Activated CD8-positive, alpha-beta memory T cell treated with anti-CD3 and anti-CD28 coated beads, Interleukin-2, amount 10 ng/mL, durations not matched to agents 7 days and 5 days (primary cell): Measurements from ENCODE around the gene ELAVL4. TPM values are rescaled to one million over a fixed set of nuclear protein-coding genes. Genes with fewer than 3 reads are reported as not detected.

Source experiments
- ATAC-seq: fragments of 150-1000 bp; cut with Tn5 transposase; one replicate; pipeline ENCODE4 v1.10.0; 2021; ENCODE audit warnings: moderate library complexity
- CTCF ChIA-PET: fragments of 350-600 bp; sonication (Branson Sonifier 250); formaldehyde crosslinking; loops from one replicate; lab custom pipeline; 2021; ENCODE audit warnings: antibody characterized with exemption; lab: Charles Lee
- DNase-seq: peaks from one replicate; pipeline ENCODE4 v3.0.0-alpha.2; 2020
- H3K27ac Mint-ChIP-seq: one replicate; pipeline ENCODE4 v1.8.0; 2021; ENCODE audit warnings: mild to moderate bottlenecking, mixed read lengths
- H3K27me3 Mint-ChIP-seq: one replicate; pipeline ENCODE4 v1.8.0; 2021; ENCODE audit warnings: mixed read lengths
- H3K36me3 Mint-ChIP-seq: one replicate; pipeline ENCODE4 v1.8.0; 2021; ENCODE audit warnings: mild to moderate bottlenecking, mixed read lengths
- H3K4me1 Mint-ChIP-seq: one replicate; pipeline ENCODE4 v1.8.0; 2021; ENCODE audit warnings: mixed read lengths
- H3K4me3 Mint-ChIP-seq: one replicate; pipeline ENCODE4 v1.8.0; 2021; ENCODE audit warnings: mild to moderate bottlenecking, moderate library complexity, mixed read lengths
- H3K9me3 Mint-ChIP-seq: one replicate; pipeline ENCODE4 v1.8.0; 2022; ENCODE audit warnings: low read depth, mixed read lengths
- total RNA-seq, 2 experiments: library from RNA; stranded (reverse); gene quantifications; one replicate each; pipeline ENCODE4 v1.2.3, GENCODE V29; 2021

The ELAVL4 gene
- total RNA-seq, 2 experiments from 2014 or later: not detected

DNA sequence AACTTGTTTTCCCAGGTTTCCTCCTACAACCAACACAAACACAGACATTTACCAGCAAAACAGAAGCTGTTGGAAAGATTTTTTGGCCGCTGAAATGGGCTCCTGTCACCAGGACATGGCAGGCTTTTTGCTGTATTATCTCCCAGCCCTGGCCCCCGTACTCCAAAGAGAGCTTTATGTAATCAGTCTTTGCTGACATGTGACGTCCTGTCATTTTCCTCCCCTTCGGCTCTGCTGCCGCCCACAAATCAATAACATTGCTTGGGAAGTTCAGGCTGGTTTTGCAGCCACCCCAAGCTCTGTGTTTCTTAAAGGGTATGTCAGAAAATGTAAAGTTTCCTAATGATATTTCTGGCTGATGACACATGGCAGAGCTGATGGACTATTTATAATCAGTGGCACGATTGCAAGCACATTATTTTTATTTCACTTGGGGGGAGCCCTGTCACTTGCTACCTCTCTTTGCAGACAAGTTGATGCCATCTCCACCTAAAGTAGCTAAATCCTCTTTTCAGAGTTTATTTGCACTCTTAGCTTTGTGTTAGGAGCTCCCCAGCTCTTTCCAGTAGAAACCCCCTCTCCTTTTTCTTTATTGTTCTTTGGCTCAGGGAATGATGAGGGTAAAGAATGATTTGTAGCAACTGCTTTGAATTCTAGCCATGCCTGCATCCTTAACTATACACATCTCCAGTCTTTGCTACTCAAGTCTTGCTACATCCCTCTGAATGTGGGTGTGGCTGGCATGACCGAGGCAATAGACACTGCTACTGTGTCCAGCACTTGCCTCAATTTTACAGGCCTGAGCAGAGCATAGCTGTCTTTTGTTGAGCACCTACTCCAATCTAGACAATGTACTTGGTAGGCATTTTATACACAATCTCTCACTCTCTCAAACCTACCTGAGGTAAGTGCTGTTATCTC is 67.3 kb downstream of the ELAVL4 start:
- Mint-ChIP-seq H3K36me3 (no peaks in the 10 kb centered on the region), H3K27ac (no peak overlapping the region), H3K4me1 (no peaks in the 10 kb centered on the region), H3K9me3 (no peaks in the 10 kb centered on the region), H3K4me3 (no peak overlapping the region), H3K27me3 (peaks cover 8% of the 10 kb centered on the region)
- ATAC-seq: no peak
- CTCF ChIA-PET: interaction anchor here (1.0 kb wide), 1 partner anchor 10 kb away, joined by 3 read pairs; no protein-coding TSS in a partner anchor
- DNase-seq: no peak

DNA sequence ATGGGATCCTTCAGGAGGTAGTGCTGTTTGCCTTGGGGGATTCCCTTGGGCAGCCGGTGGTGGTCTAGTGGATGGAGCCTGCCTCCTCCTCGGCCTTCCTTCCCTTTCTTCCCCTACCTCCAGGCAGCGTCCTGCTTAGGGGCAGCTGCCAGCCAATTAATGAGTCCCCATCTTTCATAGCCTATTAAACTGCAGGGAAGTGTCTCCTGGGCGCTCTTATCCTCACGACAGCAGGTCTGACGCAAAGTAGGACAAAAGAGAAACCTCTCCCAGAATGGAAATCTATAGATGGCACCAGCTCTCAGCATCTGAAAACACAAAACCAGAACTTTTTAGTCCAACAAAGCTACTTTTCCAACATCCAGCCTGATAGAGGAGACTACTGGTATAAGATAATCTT is 69.3 kb downstream of the ELAVL4 start:
- H3K4me3 Mint-ChIP-seq: no peak overlapping the region
- DNase-seq (no peak), ATAC-seq (no peak)
- H3K36me3 Mint-ChIP-seq: no peaks in the 10 kb centered on the region
- H3K27ac Mint-ChIP-seq: no peak overlapping the region
- H3K27me3 Mint-ChIP-seq: peaks cover 6% of the 10 kb centered on the region
- CTCF ChIA-PET: no interaction called here
- H3K9me3 Mint-ChIP-seq: no peaks in the 10 kb centered on the region
- no peaks in the 10 kb centered on the region for H3K4me1 Mint-ChIP-seq

- Mint-ChIP-seq H3K9me3 (no peaks in the 10 kb centered on the region), H3K27me3 (peaks cover 6% of the 10 kb centered on the region), H3K27ac (no peak overlapping the region), H3K36me3 (no peaks in the 10 kb centered on the region), H3K4me1 (no peaks in the 10 kb centered on the region), H3K4me3 (no peak overlapping the region)
- DNase-seq: no peak
- ATAC-seq: no peak
- CTCF ChIA-PET: no interaction called here
Observed at GRCh38 chr1:50179639-50180038, 70.9 kb downstream of the ELAVL4 start.

DNA sequence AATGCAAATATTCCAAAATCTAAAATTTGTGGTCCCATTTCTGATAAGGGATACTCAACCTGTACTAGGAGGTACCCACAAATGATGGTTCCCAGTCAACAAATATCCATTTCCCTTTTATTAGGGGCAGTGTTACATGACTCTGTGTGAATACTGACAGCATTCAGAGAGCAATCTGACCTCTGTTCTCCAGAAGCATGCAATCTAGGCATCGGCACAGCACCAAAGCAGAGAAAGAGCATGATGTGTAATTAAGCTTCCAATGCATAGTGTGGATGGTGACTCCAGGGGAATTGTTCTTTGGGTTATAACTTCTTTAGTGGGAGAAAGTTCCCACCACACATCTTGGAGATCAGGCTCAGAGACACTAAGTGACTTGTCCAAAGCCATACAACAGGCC is 71.6 kb downstream of the ELAVL4 start:
- no peak overlapping the region for H3K4me3 Mint-ChIP-seq
- no peak for ATAC-seq
- CTCF ChIA-PET: no interaction called here
- H3K36me3 Mint-ChIP-seq: no peaks in the 10 kb centered on the region
- H3K27me3 Mint-ChIP-seq: peaks cover 6% of the 10 kb centered on the region
- DNase-seq: no peak
- no peaks in the 10 kb centered on the region for H3K9me3 Mint-ChIP-seq
- no peaks in the 10 kb centered on the region for H3K4me1 Mint-ChIP-seq
- no peak overlapping the region for H3K27ac Mint-ChIP-seq

DNA sequence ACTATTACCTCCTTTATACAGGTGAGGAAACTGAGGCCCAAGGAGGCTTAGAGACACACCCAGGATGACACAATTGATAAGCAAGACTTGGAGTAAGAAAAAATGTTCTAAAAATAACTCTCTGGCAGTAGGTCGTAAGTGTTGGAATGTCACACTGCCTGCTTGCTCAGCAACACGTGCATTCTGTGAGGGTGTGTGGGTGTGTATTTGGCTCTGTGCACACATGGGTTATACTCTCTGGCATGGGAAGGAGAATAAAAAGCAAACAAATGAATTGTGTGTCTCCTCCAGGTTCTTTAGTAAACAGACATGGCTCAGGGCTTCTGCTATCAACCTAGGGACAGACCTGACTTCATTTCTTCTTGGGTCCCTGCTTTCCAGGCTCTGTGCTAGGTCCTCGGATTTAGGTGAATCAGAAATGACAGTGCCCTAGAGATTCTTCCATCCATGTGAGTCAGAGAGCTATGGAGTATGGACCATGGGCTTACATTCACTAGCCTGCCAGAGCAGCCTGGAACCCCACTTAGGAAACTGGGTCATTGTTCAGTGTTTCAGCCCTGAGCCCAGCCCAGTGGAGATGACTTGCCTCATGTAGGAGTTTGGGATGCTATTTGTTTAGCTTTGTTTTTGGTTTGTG is 72.4 kb downstream of the ELAVL4 start:
- no peaks in the 10 kb centered on the region for H3K9me3 Mint-ChIP-seq
- DNase-seq (no peak), ATAC-seq (no peak)
- no peaks in the 10 kb centered on the region for H3K36me3 Mint-ChIP-seq
- no peak overlapping the region for H3K4me3 Mint-ChIP-seq
- peaks cover 6% of the 10 kb centered on the region for H3K27me3 Mint-ChIP-seq
- no peaks in the 10 kb centered on the region for H3K4me1 Mint-ChIP-seq
- no peak overlapping the region for H3K27ac Mint-ChIP-seq
- CTCF ChIA-PET: no interaction called here

GRCh38 chr1:50183378-50184133 is 74.8 kb downstream of the ELAVL4 start:
- H3K9me3 Mint-ChIP-seq: no peaks in the 10 kb centered on the region
- no peak overlapping the region for H3K4me3 Mint-ChIP-seq
- DNase-seq (no peak), ATAC-seq (no peak)
- H3K36me3 Mint-ChIP-seq: no peaks in the 10 kb centered on the region
- H3K4me1 Mint-ChIP-seq: no peaks in the 10 kb centered on the region
- no peak overlapping the region for H3K27ac Mint-ChIP-seq
- CTCF ChIA-PET: no interaction called here
- peaks cover 3% of the 10 kb centered on the region for H3K27me3 Mint-ChIP-seq

DNA sequence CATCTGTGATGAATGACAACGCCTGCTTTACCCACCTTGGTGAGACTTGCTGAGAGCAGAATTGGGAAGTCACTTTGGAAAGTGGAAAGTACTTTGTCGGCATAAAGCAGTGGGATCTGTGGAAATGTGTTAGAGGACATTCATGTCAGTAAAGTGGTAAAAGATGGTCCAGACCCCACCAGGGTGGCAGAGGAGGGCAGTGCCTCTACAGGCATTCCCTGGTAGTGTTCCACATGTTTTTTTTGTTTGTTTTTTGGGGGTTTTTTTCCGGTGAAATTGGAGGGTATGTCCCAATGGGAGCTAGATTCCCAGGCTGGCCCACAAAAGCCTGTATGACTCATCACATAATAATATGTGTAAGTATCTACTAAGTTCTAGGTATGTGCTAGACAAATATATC is 80.6 kb downstream of the ELAVL4 start:
- H3K27ac Mint-ChIP-seq: no peak overlapping the region
- H3K4me3 Mint-ChIP-seq: no peak overlapping the region
- no peaks in the 10 kb centered on the region for H3K9me3 Mint-ChIP-seq
- no peak for ATAC-seq
- H3K4me1 Mint-ChIP-seq: no peaks in the 10 kb centered on the region
- no peak for DNase-seq
- H3K27me3 Mint-ChIP-seq: no peaks in the 10 kb centered on the region
- no peaks in the 10 kb centered on the region for H3K36me3 Mint-ChIP-seq
- CTCF ChIA-PET: no interaction called here

GRCh38 chr1:50193002-50193401 is 84.3 kb downstream of the ELAVL4 start:
- Mint-ChIP-seq H3K4me3 (no peak overlapping the region), H3K27me3 (no peaks in the 10 kb centered on the region), H3K36me3 (no peaks in the 10 kb centered on the region), H3K4me1 (no peaks in the 10 kb centered on the region), H3K9me3 (no peaks in the 10 kb centered on the region), H3K27ac (no peak overlapping the region)
- CTCF ChIA-PET: no interaction called here
- no peak for ATAC-seq
- DNase-seq: no peak

- H3K27ac Mint-ChIP-seq: no peak overlapping the region
- CTCF ChIA-PET: no interaction called here
- no peak overlapping the region for H3K4me3 Mint-ChIP-seq
- no peaks in the 10 kb centered on the region for H3K36me3 Mint-ChIP-seq
- no peaks in the 10 kb centered on the region for H3K27me3 Mint-ChIP-seq
- no peaks in the 10 kb centered on the region for H3K4me1 Mint-ChIP-seq
- ATAC-seq (no peak), DNase-seq (no peak)
- H3K9me3 Mint-ChIP-seq: no peaks in the 10 kb centered on the region
Observed at GRCh38 chr1:50195205-50195604, 86.5 kb downstream of the ELAVL4 start.

GRCh38 chr1:50196081-50196480 is 87.4 kb downstream of the ELAVL4 start:
- CTCF ChIA-PET: no interaction called here
- no peaks in the 10 kb centered on the region for H3K4me1 Mint-ChIP-seq
- H3K27ac Mint-ChIP-seq: no peak overlapping the region
- H3K36me3 Mint-ChIP-seq: no peaks in the 10 kb centered on the region
- H3K4me3 Mint-ChIP-seq: no peak overlapping the region
- no peak for DNase-seq
- ATAC-seq: no peak
- H3K27me3 Mint-ChIP-seq: no peaks in the 10 kb centered on the region
- H3K9me3 Mint-ChIP-seq: no peaks in the 10 kb centered on the region

GRCh38 chr1:50197216-50197615 is 88.5 kb downstream of the ELAVL4 start:
- H3K4me1 Mint-ChIP-seq: no peaks in the 10 kb centered on the region
- no peaks in the 10 kb centered on the region for H3K27me3 Mint-ChIP-seq
- H3K27ac Mint-ChIP-seq: no peak overlapping the region
- H3K36me3 Mint-ChIP-seq: no peaks in the 10 kb centered on the region
- CTCF ChIA-PET: no interaction called here
- H3K9me3 Mint-ChIP-seq: no peaks in the 10 kb centered on the region
- ATAC-seq (no peak), DNase-seq (no peak)
- H3K4me3 Mint-ChIP-seq: no peak overlapping the region

DNA sequence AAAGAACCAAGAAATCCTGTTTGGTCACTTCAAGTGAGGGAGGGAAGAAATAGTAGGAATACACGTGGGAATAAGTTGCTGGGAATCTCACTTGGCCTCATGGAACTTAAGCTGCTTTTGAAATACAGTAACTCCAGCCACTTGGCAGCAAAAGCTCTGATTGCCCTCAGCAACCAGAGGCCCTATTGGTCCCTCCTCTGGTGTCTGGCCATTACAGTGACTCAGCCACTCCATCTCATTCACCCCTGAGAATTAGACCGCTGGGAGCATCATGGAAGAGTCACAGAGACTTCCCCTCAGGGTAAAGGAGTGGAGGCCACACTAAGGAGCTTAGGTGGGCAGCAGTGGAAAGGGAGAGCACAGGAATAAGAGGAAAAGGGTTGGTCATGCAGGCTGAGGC is 99.6 kb downstream of the ELAVL4 start:
- Mint-ChIP-seq H3K9me3 (no peaks in the 10 kb centered on the region), H3K27me3 (peaks cover 2% of the 10 kb centered on the region), H3K27ac (no peak overlapping the region), H3K4me1 (no peaks in the 10 kb centered on the region), H3K36me3 (no peaks in the 10 kb centered on the region), H3K4me3 (no peak overlapping the region)
- DNase-seq: no peak
- CTCF ChIA-PET: no interaction called here
- no peak for ATAC-seq

GRCh38 chr1:50208756-50209155 is 100.0 kb downstream of the ELAVL4 start:
- CTCF ChIA-PET: no interaction called here
- no peak overlapping the region for H3K27ac Mint-ChIP-seq
- DNase-seq (no peak), ATAC-seq (no peak)
- H3K36me3 Mint-ChIP-seq: no peaks in the 10 kb centered on the region
- H3K4me3 Mint-ChIP-seq: no peak overlapping the region
- H3K9me3 Mint-ChIP-seq: no peaks in the 10 kb centered on the region
- H3K27me3 Mint-ChIP-seq: no peaks in the 10 kb centered on the region
- no peaks in the 10 kb centered on the region for H3K4me1 Mint-ChIP-seq
